Tibial nerve (tissue), 4 donors: ENCODE results near the gene DYNC1LI2.
"Not testable (repeated sequence)": the region's sequence is repeated elsewhere in the genome, so short reads cannot be mapped to it uniquely, and the experiment has no call there.

ENCODE experiments used
- EP300 ChIP-seq, 2 donors: sonication (generic); formaldehyde crosslinking; IDR thresholded peaks; one replicate each; pipeline ENCODE4 v1.6.1; 2017; ENCODE audit warnings: antibody characterized with exemption in 2 of 2, mild to moderate bottlenecking in 1 of 2
- POLR2A ChIP-seq, 2 donors: fragments of 450-650 bp; IDR thresholded peaks; one replicate each; pipeline ENCODE4 v1.6.1; 2017; ENCODE audit warnings: antibody characterized with exemption in 2 of 2, mild to moderate bottlenecking in 2 of 2, moderate library complexity in 2 of 2
- TF ChIP-seq, protein P1 (sequence below), 5 experiments: fragments of 200-600 bp in 3 of 5; fragments of 450-650 bp in 2 of 5; sonication (generic) in 3 of 5; IDR thresholded peaks; one replicate each; pipeline ENCODE4 v1.5.1; 2016 to 2019; ENCODE audit warnings: antibody characterized with exemption in 5 of 5, mild to moderate bottlenecking in 3 of 5, moderate library complexity in 2 of 5

DNA sequence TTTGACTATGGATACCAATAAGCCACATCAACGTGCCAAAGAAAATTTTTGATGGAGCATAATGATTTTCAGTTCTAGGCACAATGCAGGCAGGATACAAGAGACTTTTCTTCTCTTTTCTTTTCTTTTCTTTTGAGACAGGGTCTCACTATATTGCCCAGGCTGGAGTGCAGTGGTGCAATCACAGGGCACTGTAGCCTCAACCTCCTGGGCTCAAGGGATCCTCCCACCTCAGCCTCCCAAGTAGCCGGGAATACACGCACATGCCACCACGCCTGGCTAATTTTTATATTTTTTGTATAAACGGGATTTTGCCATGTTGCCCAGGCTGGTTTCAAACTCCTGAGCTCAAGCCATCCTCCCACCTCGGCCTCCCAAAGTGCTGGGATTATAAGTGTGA lies 42.6 kb upstream of the DYNC1LI2 start:
- TF ChIP-seq EP300, POLR2A (IDR thresholded peaks at IDR 0.05): not testable (repeated sequence)
- TF ChIP-seq, protein P1, sequence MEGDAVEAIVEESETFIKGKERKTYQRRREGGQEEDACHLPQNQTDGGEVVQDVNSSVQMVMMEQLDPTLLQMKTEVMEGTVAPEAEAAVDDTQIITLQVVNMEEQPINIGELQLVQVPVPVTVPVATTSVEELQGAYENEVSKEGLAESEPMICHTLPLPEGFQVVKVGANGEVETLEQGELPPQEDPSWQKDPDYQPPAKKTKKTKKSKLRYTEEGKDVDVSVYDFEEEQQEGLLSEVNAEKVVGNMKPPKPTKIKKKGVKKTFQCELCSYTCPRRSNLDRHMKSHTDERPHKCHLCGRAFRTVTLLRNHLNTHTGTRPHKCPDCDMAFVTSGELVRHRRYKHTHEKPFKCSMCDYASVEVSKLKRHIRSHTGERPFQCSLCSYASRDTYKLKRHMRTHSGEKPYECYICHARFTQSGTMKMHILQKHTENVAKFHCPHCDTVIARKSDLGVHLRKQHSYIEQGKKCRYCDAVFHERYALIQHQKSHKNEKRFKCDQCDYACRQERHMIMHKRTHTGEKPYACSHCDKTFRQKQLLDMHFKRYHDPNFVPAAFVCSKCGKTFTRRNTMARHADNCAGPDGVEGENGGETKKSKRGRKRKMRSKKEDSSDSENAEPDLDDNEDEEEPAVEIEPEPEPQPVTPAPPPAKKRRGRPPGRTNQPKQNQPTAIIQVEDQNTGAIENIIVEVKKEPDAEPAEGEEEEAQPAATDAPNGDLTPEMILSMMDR (IDR thresholded peaks at IDR 0.05): not testable (repeated sequence)
